IMR-90 (cell line): Measurements from ENCODE around the gene CAMK2D. TPM values are rescaled to one million over a fixed set of nuclear protein-coding genes. Genes with fewer than 3 reads are reported as not detected.
A peak's percentile ranks its signal among the peaks of the same experiment; 100 is the strongest.

Experiments
- ATAC-seq: fragments of 200-7000 bp; cut with Tn5 transposase; 2 replicates; pipeline ENCODE4 v1.9.1; 2020; ENCODE audit warnings: low read depth, mild to moderate bottlenecking, moderate library complexity
- BruUV-seq: library from RNA; stranded (reverse); fragments of 400-500 nt; replicated peaks from 2 replicates; lab custom pipeline; 2021; lab: Mats Ljungman, UMichigan
- CTCF ChIA-PET: fragments of 300-600 bp; formaldehyde crosslinking; extraction: SDS; loops from one replicate; lab custom pipeline; 2021; ENCODE audit warnings: antibody characterized with exemption; lab: Yijun Ruan, JAX
- POLR2A ChIA-PET: fragments of 300-600 bp; sonication (Branson Sonifier 250); formaldehyde crosslinking; loops from one replicate; lab custom pipeline; 2022; ENCODE audit warnings: antibody characterized with exemption; ENCODE audit not compliant: unreplicated experiment; lab: Charles Lee
- DNase-seq: peaks from one replicate; pipeline ENCODE4 v3.0.0; 2013
- H2AFZ ChIP-seq: replicated peaks from 2 replicates; pipeline ENCODE3; 2013; ENCODE audit warnings: low read length, mild to moderate bottlenecking; ENCODE audit not compliant: poor library complexity
- H2AK5ac ChIP-seq: 2 replicates; pipeline ENCODE4 v1.6.1; 2013; ENCODE audit warnings: low read depth, low read length, inconsistent platforms
- H2AK9ac ChIP-seq: replicated peaks from 2 replicates; pipeline ENCODE3; 2013; ENCODE audit warnings: mild to moderate bottlenecking, low read depth, low read length, moderate library complexity; ENCODE audit not compliant: poor library complexity
- H2BK120ac ChIP-seq: 2 replicates; pipeline ENCODE4 v1.6.1; 2013; ENCODE audit warnings: low read depth, low read length, inconsistent platforms
- H2BK15ac ChIP-seq: 3 replicates; pipeline ENCODE4 v1.6.1; 2013; ENCODE audit warnings: low read depth, low read length, inconsistent platforms
- H2BK20ac ChIP-seq: 2 replicates; pipeline ENCODE4 v1.6.1; 2013; ENCODE audit warnings: low read depth, mild to moderate bottlenecking, inconsistent platforms, low read length, moderate library complexity
- H2BK5ac ChIP-seq: 2 replicates; pipeline ENCODE4 v1.6.1; 2013; ENCODE audit warnings: mild to moderate bottlenecking, low read depth, low read length, inconsistent platforms; ENCODE audit not compliant: poor library complexity, severe bottlenecking
- H3K14ac ChIP-seq: replicated peaks from 2 replicates; pipeline ENCODE4 v1.6.1; 2013; ENCODE audit warnings: low read depth, low read length, inconsistent platforms
- H3K18ac ChIP-seq: 2 replicates; pipeline ENCODE4 v1.6.1; 2013; ENCODE audit warnings: low read depth, low read length, control low read depth
- H3K23ac ChIP-seq: 2 replicates; pipeline ENCODE4 v1.6.1; 2013; ENCODE audit warnings: low read depth, low read length, inconsistent platforms
- H3K27ac ChIP-seq: 2 replicates; pipeline ENCODE4 v1.5.1; 2013; ENCODE audit warnings: mild to moderate bottlenecking, control low read depth, low read length; ENCODE audit not compliant: insufficient read depth
- H3K27me3 ChIP-seq: 2 replicates; pipeline ENCODE4 v1.6.1; 2013; ENCODE audit warnings: low read length; ENCODE audit not compliant: control insufficient read depth, insufficient read depth
- H3K36me3 ChIP-seq: 2 replicates; pipeline ENCODE4 v1.6.1; 2013; ENCODE audit warnings: low read length, mixed read lengths; ENCODE audit not compliant: control insufficient read depth, insufficient read depth
- H3K4ac ChIP-seq: 2 replicates; pipeline ENCODE4 v1.6.1; 2013; ENCODE audit warnings: low read depth, low read length, inconsistent platforms
- H3K4me1 ChIP-seq: 2 replicates; pipeline ENCODE4 v1.6.1; 2013; ENCODE audit warnings: low read length, mixed read lengths; ENCODE audit not compliant: control insufficient read depth, insufficient read depth
- H3K4me2 ChIP-seq: 2 replicates; pipeline ENCODE4 v1.6.1; 2013; ENCODE audit warnings: low read depth, mild to moderate bottlenecking, control low read depth, low read length, moderate library complexity
- H3K4me3 ChIP-seq: 2 replicates; pipeline ENCODE4 v1.5.1; 2013; ENCODE audit warnings: low read depth, mild to moderate bottlenecking, control low read depth, low read length, moderate library complexity; ENCODE audit not compliant: insufficient read depth
- H3K56ac ChIP-seq: 2 replicates; pipeline ENCODE4 v1.6.1; 2013; ENCODE audit warnings: low read length, inconsistent platforms; ENCODE audit not compliant: insufficient read depth; ENCODE audit errors: extremely low read depth
- H3K79me1 ChIP-seq, 2 experiments: 2 replicates each; pipeline ENCODE4 v1.6.1; 2013; ENCODE audit warnings: low read length in 2 of 2, inconsistent platforms in 1 of 2, low read depth in 1 of 2
- H3K9ac ChIP-seq: 2 replicates; pipeline ENCODE4 v1.6.1; 2013; ENCODE audit warnings: low read depth, low read length, control low read depth
- H3K9me1 ChIP-seq: 2 replicates; pipeline ENCODE4 v1.6.1; 2013; ENCODE audit warnings: low read length, inconsistent platforms; ENCODE audit not compliant: insufficient read depth
- H3K9me3 ChIP-seq: 2 replicates; pipeline ENCODE4 v1.6.1; 2013; ENCODE audit warnings: low read length; ENCODE audit not compliant: control insufficient read depth, insufficient read depth
- H4K20me1 ChIP-seq: 2 replicates; pipeline ENCODE4 v1.6.1; 2013; ENCODE audit warnings: low read length, inconsistent platforms; ENCODE audit not compliant: insufficient read depth
- H4K5ac ChIP-seq: 2 replicates; pipeline ENCODE4 v1.6.1; 2013; ENCODE audit warnings: mild to moderate bottlenecking, low read depth, low read length, control low read depth
- H4K8ac ChIP-seq, 2 experiments: 2 replicates each; pipeline ENCODE4 v1.6.1; 2013; ENCODE audit warnings: low read depth in 2 of 2, low read length in 2 of 2, control low read depth in 1 of 2, inconsistent platforms in 1 of 2
- H4K91ac ChIP-seq: 2 replicates; pipeline ENCODE4 v1.6.1; 2013; ENCODE audit warnings: low read depth, low read length, inconsistent platforms; ENCODE audit not compliant: insufficient read depth
- BHLHE40 ChIP-seq: fragments of 150-350 bp; IDR thresholded peaks from 2 replicates; pipeline ENCODE4 v1.6.1; 2016; ENCODE audit warnings: mild to moderate bottlenecking, low read depth, low read length
- CEBPB ChIP-seq: IDR thresholded peaks from 2 replicates; pipeline ENCODE4 v1.6.1; 2012; ENCODE audit warnings: low read depth, low read length, improper control_type of control experiment
- CHD1 ChIP-seq: IDR thresholded peaks from 2 replicates; pipeline ENCODE4 v1.6.1; 2012; ENCODE audit warnings: low read depth, low read length, improper control_type of control experiment
- FOS ChIP-seq: fragments of 150-350 bp; IDR thresholded peaks from 2 replicates; pipeline ENCODE4 v1.6.1; 2016; ENCODE audit warnings: low read depth, low read length
- MAFK ChIP-seq: IDR thresholded peaks from 2 replicates; pipeline ENCODE4 v1.6.1; 2012; ENCODE audit warnings: low read depth, low read length, improper control_type of control experiment
- MAZ ChIP-seq: IDR thresholded peaks from 2 replicates; pipeline ENCODE4 v1.6.1; 2012; ENCODE audit warnings: low read depth, mild to moderate bottlenecking, low read length, improper control_type of control experiment, moderate library complexity, borderline replicate concordance
- MXI1 ChIP-seq: IDR thresholded peaks from 2 replicates; pipeline ENCODE4 v1.6.1; 2012; ENCODE audit warnings: low read depth, mild to moderate bottlenecking, low read length, moderate library complexity, borderline replicate concordance
- NFE2L2 ChIP-seq: fragments of 150-350 bp; IDR thresholded peaks from 2 replicates; pipeline ENCODE4 v1.6.1; 2016; ENCODE audit warnings: low read depth, mild to moderate bottlenecking, low read length
- POLR2A ChIP-seq: IDR thresholded peaks from 2 replicates; pipeline ENCODE4 v1.6.1; 2012; ENCODE audit warnings: mild to moderate bottlenecking, low read depth, low read length
- RAD21 ChIP-seq: IDR thresholded peaks from 2 replicates; pipeline ENCODE4 v1.6.1; 2012; ENCODE audit warnings: low read length, improper control_type of control experiment
- RCOR1 ChIP-seq: IDR thresholded peaks from 2 replicates; pipeline ENCODE4 v1.6.1; 2012; ENCODE audit warnings: mild to moderate bottlenecking, low read length, improper control_type of control experiment; ENCODE audit not compliant: insufficient replicate concordance
- RFX5 ChIP-seq: IDR thresholded peaks from 2 replicates; pipeline ENCODE4 v1.8.0; 2012; ENCODE audit warnings: low read depth, mild to moderate bottlenecking, low read length, moderate library complexity
- SMC3 ChIP-seq: fragments of 150-350 bp; IDR thresholded peaks from 2 replicates; pipeline ENCODE4 v1.6.1; 2016; ENCODE audit warnings: low read depth, mild to moderate bottlenecking, antibody characterized with exemption, low read length, moderate library complexity
- USF2 ChIP-seq: fragments of 150-350 bp; IDR thresholded peaks from 2 replicates; pipeline ENCODE4 v1.6.1; 2017; ENCODE audit warnings: mild to moderate bottlenecking, antibody characterized with exemption, low read length, low read depth
- WGBS, 2 experiments: methylation state at CpG; one replicate each; pipeline versions ENCODE4 v1.1.5 to v1.1.7; 2013; ENCODE audit warnings: missing lambda C conversion rate in 2 of 2; ENCODE audit not compliant: insufficient read length in 1 of 2; ENCODE audit errors: extremely low coverage in 2 of 2; 5-methylcytosine and 5-hydroxymethylcytosine counted together
- dilution Hi-C: fragments of 300-500 bp; cut with HindIII; formaldehyde crosslinking; loops from one replicate; pipeline ENCODE4 v1.14.3; 2018; ENCODE audit warnings: low sequenced_read_pairs; ENCODE audit not compliant: unreplicated experiment
- in situ Hi-C: fragments of 300-500 bp; cut with MboI; formaldehyde crosslinking; loops from 3 replicates; pipeline ENCODE4 v1.14.3; 2019; ENCODE audit warnings: low sequenced_read_pairs, inconsistent platforms, mixed read lengths
- intact Hi-C: fragments of 100-400 bp; cut with micrococcal nuclease; formaldehyde crosslinking; loops from 2 replicates; pipeline ENCODE4 v1.10.0; 2022
- polyA plus RNA-seq, 3 experiments: library from polyadenylated mRNA; depleted of rRNA; stranded (reverse); fragments of >200 nt; gene quantifications; 2 replicates each; pipeline ENCODE4 v1.2.3, GENCODE V29; 2012; ENCODE audit warnings: low replicate concordance in 1 of 3
- total RNA-seq: library from RNA; depleted of rRNA; stranded (reverse); fragments of >200 nt; gene quantifications from 2 replicates; pipeline ENCODE4 v1.2.3, GENCODE V29; 2012
- TF ChIP-seq, protein P1 (sequence below): fragments of 150-350 bp; IDR thresholded peaks from 2 replicates; pipeline ENCODE4 v1.6.1; 2016; ENCODE audit warnings: low read depth, mild to moderate bottlenecking, low read length, moderate library complexity, borderline replicate concordance
- TF ChIP-seq, protein P2 (sequence below): conservative IDR thresholded peaks from 2 replicates; pipeline ENCODE4 v1.5.1; 2012; ENCODE audit warnings: mild to moderate bottlenecking, low read depth, low read length, improper control_type of control experiment

The CAMK2D gene
- total and polyA plus RNA-seq, 2 of the 4 experiments (the other 2 are of a cell fraction): 44.6 to 156 TPM

DNA sequence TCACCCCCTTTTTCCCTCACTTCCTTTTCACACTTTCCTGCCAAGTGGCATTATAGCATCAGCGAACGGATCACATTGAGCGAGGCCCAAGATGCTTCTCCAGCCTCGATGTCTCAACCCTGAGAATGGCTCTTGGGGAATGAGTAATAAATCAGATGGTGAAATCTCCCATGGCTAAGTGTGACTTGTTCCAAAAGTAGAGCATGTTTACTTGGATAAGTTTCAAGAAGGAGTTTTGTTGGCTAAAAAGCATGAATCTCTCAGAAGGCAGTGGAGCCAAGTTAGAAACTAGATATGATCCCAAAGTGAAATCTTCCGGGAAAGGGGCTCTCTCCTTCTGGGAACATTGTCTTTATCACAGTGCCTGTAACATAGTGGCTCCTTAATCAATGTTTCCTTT is 316.3 kb downstream of the CAMK2D start:
- dilution Hi-C loops: no loop called here
- H3K27ac ChIP-seq: peak overlapping the region; percentile 13; the same call in 1 of the 2 replicates
- peak; percentile 53 for ATAC-seq
- peaks cover 4% of the 10 kb centered on the region for H3K9me3 ChIP-seq
- H2AK5ac ChIP-seq: peak overlapping the region; percentile 5; the same call in 1 of the 2 replicates
- peak overlapping the region in 1 of 2 experiments; percentile 59; a peak in 2 of 4 replicates for H4K8ac ChIP-seq
- no peak overlapping the region for H2AK9ac ChIP-seq
- H2BK20ac ChIP-seq: peak overlapping the region; percentile 70; the same call in 1 of the 2 replicates
- no peaks in the 10 kb centered on the region for H3K9me1 ChIP-seq
- in situ Hi-C loops: no loop called here
- ChIA-PET CTCF (no interaction called here), POLR2A (no interaction called here)
- peak overlapping the region; percentile 37 for H2BK5ac ChIP-seq
- H4K5ac ChIP-seq: no peak overlapping the region
- H3K9ac ChIP-seq: no peak overlapping the region
- H3K18ac ChIP-seq: no peak overlapping the region
- H3K4me1 ChIP-seq: peaks cover 8% of the 10 kb centered on the region
- no peak overlapping the region for H2BK15ac ChIP-seq
- no peak overlapping the region for H2AFZ ChIP-seq
- WGBS, 2 experiments: no CpG with 5 or more reads among the region's 5 CpGs
- no peaks in the 10 kb centered on the region for H3K27me3 ChIP-seq
- H3K14ac ChIP-seq: no peak overlapping the region
- H3K36me3 ChIP-seq: no peaks in the 10 kb centered on the region
- no peak overlapping the region for H3K4me3 ChIP-seq
- H2BK120ac ChIP-seq: peak overlapping the region; percentile 64; the same call in 1 of the 2 replicates
- H3K4me2 ChIP-seq: peak overlapping the region; percentile 68
- no TSS peak for BruUV-seq
- no peak overlapping the region for H3K56ac ChIP-seq
- intact Hi-C loops: no loop called here
- peak; percentile 94 for DNase-seq
- H3K79me1 ChIP-seq: no peaks in the 10 kb centered on the region
- H3K4ac ChIP-seq: peak overlapping the region; percentile 56; the same call in 1 of the 2 replicates
- no peak overlapping the region; the same call in 1 of the 2 replicates for H3K23ac ChIP-seq
- H4K20me1 ChIP-seq: no peaks in the 10 kb centered on the region
- no peak for TF ChIP-seq CHD1
- no peak for TF ChIP-seq MXI1
- TF ChIP-seq CEBPB: peak; percentile 94
- TF ChIP-seq SMC3: no peak
- TF ChIP-seq MAFK: no peak
- no peak for TF ChIP-seq NFE2L2
- TF ChIP-seq MAZ: no peak
- no peak for TF ChIP-seq POLR2A
- TF ChIP-seq, protein P1, sequence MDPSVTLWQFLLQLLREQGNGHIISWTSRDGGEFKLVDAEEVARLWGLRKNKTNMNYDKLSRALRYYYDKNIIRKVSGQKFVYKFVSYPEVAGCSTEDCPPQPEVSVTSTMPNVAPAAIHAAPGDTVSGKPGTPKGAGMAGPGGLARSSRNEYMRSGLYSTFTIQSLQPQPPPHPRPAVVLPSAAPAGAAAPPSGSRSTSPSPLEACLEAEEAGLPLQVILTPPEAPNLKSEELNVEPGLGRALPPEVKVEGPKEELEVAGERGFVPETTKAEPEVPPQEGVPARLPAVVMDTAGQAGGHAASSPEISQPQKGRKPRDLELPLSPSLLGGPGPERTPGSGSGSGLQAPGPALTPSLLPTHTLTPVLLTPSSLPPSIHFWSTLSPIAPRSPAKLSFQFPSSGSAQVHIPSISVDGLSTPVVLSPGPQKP: no peak
- TF ChIP-seq FOS: 0 out of 2 replicates have a peak, but pooled peaks have one; percentile 20
- TF ChIP-seq RCOR1: peak; percentile 60
- TF ChIP-seq, protein P2, sequence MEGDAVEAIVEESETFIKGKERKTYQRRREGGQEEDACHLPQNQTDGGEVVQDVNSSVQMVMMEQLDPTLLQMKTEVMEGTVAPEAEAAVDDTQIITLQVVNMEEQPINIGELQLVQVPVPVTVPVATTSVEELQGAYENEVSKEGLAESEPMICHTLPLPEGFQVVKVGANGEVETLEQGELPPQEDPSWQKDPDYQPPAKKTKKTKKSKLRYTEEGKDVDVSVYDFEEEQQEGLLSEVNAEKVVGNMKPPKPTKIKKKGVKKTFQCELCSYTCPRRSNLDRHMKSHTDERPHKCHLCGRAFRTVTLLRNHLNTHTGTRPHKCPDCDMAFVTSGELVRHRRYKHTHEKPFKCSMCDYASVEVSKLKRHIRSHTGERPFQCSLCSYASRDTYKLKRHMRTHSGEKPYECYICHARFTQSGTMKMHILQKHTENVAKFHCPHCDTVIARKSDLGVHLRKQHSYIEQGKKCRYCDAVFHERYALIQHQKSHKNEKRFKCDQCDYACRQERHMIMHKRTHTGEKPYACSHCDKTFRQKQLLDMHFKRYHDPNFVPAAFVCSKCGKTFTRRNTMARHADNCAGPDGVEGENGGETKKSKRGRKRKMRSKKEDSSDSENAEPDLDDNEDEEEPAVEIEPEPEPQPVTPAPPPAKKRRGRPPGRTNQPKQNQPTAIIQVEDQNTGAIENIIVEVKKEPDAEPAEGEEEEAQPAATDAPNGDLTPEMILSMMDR: no peak
- TF ChIP-seq RFX5: no peak
- TF ChIP-seq BHLHE40: peak; percentile 66; the same call in 1 of the 2 replicates
- TF ChIP-seq RAD21: no peak
- TF ChIP-seq USF2: no peak
- H4K91ac ChIP-seq: 0 out of 2 replicates have a peak overlapping the region, but pooled peaks have one; percentile 20
